Esophagus muscularis mucosa (tissue), 4 donors: ENCODE measurements around the gene GALNT18.

Source experiments
- EP300 ChIP-seq: sonication (generic); formaldehyde crosslinking; IDR thresholded peaks from one replicate; pipeline ENCODE4 v1.6.1; 2017; ENCODE audit warnings: antibody characterized with exemption
- POLR2A ChIP-seq: fragments of 450-650 bp; IDR thresholded peaks from one replicate; pipeline ENCODE4 v1.6.1; 2017; ENCODE audit warnings: antibody characterized with exemption, moderate library complexity, mild to moderate bottlenecking, low read depth
- POLR2AphosphoS5 ChIP-seq, 2 donors: sonication (generic); formaldehyde crosslinking; IDR thresholded peaks; one replicate each; pipeline ENCODE4 v1.6.1; 2017; ENCODE audit warnings: antibody characterized with exemption in 2 of 2
- TF ChIP-seq, protein P1 (sequence below), 3 experiments: fragments of 200-600 bp in 2 of 3; fragments of 450-650 bp in 1 of 3; sonication (generic) in 2 of 3; IDR thresholded peaks; one replicate each; pipeline ENCODE4 v1.5.1; 2017 to 2019; ENCODE audit warnings: antibody characterized with exemption in 3 of 3, mild to moderate bottlenecking in 2 of 3, moderate library complexity in 1 of 3

DNA sequence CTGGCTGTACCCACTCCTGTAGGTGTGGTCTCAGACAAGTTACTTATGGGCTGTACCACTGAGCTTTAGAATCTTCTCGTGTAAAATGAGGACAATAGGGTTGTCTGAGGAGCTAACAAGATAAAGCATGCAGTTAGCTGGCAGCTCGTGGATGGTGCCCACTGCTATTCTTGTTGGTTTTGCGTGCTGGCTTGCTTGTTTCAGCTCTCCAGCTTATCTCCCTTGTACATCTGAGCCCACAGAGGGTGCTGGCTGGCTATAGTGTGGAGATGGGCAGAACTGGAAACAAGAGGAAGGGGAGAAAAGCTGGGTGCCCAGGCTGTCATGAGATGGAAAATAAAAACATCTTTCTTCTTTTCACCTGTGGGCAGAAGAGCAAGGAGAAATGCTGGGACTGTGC, 46.5 kb upstream of the GALNT18 start:
- TF ChIP-seq POLR2A (no peak), EP300 (no peak), POLR2AphosphoS5 (IDR thresholded peaks at IDR 0.05) (no peak)
- TF ChIP-seq, protein P1, sequence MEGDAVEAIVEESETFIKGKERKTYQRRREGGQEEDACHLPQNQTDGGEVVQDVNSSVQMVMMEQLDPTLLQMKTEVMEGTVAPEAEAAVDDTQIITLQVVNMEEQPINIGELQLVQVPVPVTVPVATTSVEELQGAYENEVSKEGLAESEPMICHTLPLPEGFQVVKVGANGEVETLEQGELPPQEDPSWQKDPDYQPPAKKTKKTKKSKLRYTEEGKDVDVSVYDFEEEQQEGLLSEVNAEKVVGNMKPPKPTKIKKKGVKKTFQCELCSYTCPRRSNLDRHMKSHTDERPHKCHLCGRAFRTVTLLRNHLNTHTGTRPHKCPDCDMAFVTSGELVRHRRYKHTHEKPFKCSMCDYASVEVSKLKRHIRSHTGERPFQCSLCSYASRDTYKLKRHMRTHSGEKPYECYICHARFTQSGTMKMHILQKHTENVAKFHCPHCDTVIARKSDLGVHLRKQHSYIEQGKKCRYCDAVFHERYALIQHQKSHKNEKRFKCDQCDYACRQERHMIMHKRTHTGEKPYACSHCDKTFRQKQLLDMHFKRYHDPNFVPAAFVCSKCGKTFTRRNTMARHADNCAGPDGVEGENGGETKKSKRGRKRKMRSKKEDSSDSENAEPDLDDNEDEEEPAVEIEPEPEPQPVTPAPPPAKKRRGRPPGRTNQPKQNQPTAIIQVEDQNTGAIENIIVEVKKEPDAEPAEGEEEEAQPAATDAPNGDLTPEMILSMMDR (IDR thresholded peaks at IDR 0.05): no peak
